ENCODE measurements around the gene TRAF6. TPM values are rescaled to one million over a fixed set of nuclear protein-coding genes. Genes with fewer than 3 reads are reported as not detected.

The TRAF6 gene, protein sequence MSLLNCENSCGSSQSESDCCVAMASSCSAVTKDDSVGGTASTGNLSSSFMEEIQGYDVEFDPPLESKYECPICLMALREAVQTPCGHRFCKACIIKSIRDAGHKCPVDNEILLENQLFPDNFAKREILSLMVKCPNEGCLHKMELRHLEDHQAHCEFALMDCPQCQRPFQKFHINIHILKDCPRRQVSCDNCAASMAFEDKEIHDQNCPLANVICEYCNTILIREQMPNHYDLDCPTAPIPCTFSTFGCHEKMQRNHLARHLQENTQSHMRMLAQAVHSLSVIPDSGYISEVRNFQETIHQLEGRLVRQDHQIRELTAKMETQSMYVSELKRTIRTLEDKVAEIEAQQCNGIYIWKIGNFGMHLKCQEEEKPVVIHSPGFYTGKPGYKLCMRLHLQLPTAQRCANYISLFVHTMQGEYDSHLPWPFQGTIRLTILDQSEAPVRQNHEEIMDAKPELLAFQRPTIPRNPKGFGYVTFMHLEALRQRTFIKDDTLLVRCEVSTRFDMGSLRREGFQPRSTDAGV
- total RNA-seq = 5.6 and 7.7 TPM in 2 replicates

DNA sequence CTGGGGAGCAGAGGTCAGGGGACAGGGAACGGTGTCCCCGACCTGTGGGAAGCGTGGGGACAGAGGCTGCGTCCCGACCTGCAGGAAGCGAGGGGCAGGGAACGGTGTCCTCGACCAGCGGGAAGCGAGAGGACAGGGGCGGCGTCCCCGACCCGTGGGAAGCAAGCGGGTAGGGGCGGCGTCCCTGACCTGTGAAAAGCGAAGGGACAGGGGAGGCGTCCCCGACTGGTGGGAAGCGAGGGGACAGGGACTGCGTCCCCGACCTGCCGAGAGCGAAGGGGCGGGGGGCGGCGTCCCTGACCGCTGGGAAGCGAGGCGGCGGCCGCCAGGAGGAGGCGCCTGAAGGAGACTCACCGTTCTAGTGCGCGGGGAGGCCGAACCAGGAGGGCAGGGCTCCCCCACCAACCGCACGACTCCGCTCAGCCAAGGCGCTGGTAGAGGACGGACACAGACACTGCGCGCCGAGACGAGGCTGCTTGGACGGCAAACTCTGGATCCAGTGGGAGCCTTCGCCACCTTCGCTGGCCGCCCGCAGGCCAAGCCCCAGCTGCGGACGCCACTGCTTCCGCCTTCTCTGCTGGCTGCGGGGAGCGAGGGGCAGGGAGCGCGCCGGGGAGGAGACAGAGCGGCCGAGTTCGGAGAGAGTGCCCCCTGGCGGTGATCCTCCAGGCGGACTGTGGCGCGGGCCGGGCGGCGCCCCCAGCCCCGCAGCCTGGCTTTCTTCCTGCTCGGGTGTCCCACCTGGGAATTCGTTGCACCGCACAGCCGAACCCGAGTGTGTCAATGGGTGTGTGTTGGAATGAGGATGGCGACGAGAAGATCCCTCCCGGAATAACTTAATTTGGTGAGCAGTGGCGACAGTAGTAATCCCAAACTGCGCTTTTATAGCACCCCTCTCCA lies at the start of gene TRAF6:
Gene TRAF6, minus strand, starts transcription at position 579 of the 900 bp plus-strand sequence. CDS start 8,757 bp downstream, outside the sequence.

Other genes with a start within 250 kb of the TRAF6 start
- 48.3 and 48.6 TPM in 2 replicates for gene COMMD9, start 220.8 kb downstream of the TRAF6 start, total RNA-seq
- gene PRR5L, start 214.0 kb downstream of the TRAF6 start, total RNA-seq = 1.2 and 3.7 TPM in 2 replicates
- gene RAG1, start 57.7 kb upstream of the TRAF6 start, total RNA-seq = 0.30 and 0.50 TPM in 2 replicates
- gene IFTAP, start 84.2 kb upstream of the TRAF6 start, total RNA-seq = 31.1 and 31.4 TPM in 2 replicates
- gene RAG2, start 88.0 kb upstream of the TRAF6 start, total RNA-seq = not detected in 2 replicates

Measured in bronchus fibroblast of lung (primary cell).